WTC11 (cell line): Measurements from ENCODE around the gene CDH18. TPM values are rescaled to one million over a fixed set of nuclear protein-coding genes. Genes with fewer than 3 reads are reported as not detected.

Experiments used
- ATAC-seq: fragments of 200-7000 bp; cut with Tn5 transposase; 2 replicates; pipeline ENCODE4 v1.10.0; 2021; ENCODE audit warnings: mild to moderate bottlenecking, moderate library complexity
- CTCF ChIA-PET: fragments of 300-600 bp; sonication (Branson Sonifier 250); formaldehyde crosslinking; loops from one replicate; lab custom pipeline; 2021; ENCODE audit warnings: antibody characterized with exemption; lab: Charles Lee
- POLR2A ChIA-PET: fragments of 350-600 bp; sonication (Branson Sonifier 250); formaldehyde crosslinking; loops from one replicate; lab custom pipeline; 2021; ENCODE audit warnings: antibody characterized with exemption; lab: Charles Lee
- DNase-seq: peaks from one replicate; pipeline ENCODE4 v3.0.0; 2021; ENCODE audit warnings: low spot score
- H3K27ac Mint-ChIP-seq: 2 replicates; pipeline ENCODE4 v1.8.0; 2021; ENCODE audit warnings: mixed read lengths
- H3K27me3 Mint-ChIP-seq: 2 replicates; pipeline ENCODE4 v1.8.0; 2021; ENCODE audit warnings: low read depth, mild to moderate bottlenecking, moderate library complexity, mixed read lengths
- H3K36me3 Mint-ChIP-seq: 2 replicates; pipeline ENCODE4 v1.8.0; 2021; ENCODE audit warnings: mixed read lengths
- H3K4me1 Mint-ChIP-seq: 2 replicates; pipeline ENCODE4 v1.8.0; 2022; ENCODE audit warnings: mixed read lengths
- H3K4me3 Mint-ChIP-seq: 2 replicates; pipeline ENCODE4 v1.8.0; 2021; ENCODE audit warnings: mild to moderate bottlenecking, moderate library complexity, mixed read lengths
- H3K9me3 Mint-ChIP-seq: 2 replicates; pipeline ENCODE4 v1.8.0; 2021; ENCODE audit warnings: mixed read lengths
- AR ChIP-seq: fragments of 250-450 bp; sonication (Bioruptor Pico); IDR thresholded peaks from 2 replicates; pipeline ENCODE4 v1.9.0; 2021; ENCODE audit warnings: mild to moderate bottlenecking
- ATF6 ChIP-seq: sonication (generic); formaldehyde crosslinking; IDR thresholded peaks from 2 replicates; pipeline ENCODE4 v1.8.1; 2023; ENCODE audit warnings: mild to moderate bottlenecking, missing genetic modification reagents
- CREB1 ChIP-seq: sonication (generic); formaldehyde crosslinking; IDR thresholded peaks from 2 replicates; pipeline ENCODE4 v1.8.0; 2023; ENCODE audit warnings: mild to moderate bottlenecking, missing genetic modification reagents
- CTCF ChIP-seq: fragments of 200-600 bp; IDR thresholded peaks from 2 replicates; pipeline ENCODE4 v1.8.0; 2022; ENCODE audit warnings: antibody characterized with exemption
- E2F4 ChIP-seq: sonication (generic); formaldehyde crosslinking; IDR thresholded peaks from 2 replicates; pipeline ENCODE4 v1.8.1; 2022; ENCODE audit warnings: low read depth, mild to moderate bottlenecking, moderate library complexity, missing genetic modification reagents, borderline replicate concordance
- EMX1 ChIP-seq: fragments of 250-450 bp; sonication (Bioruptor Pico); IDR thresholded peaks from 2 replicates; pipeline ENCODE4 v1.8.0; 2021; ENCODE audit warnings: mild to moderate bottlenecking
- FOXK1 ChIP-seq: sonication (generic); formaldehyde crosslinking; IDR thresholded peaks from 2 replicates; pipeline ENCODE4 v1.8.0; 2022; ENCODE audit warnings: mild to moderate bottlenecking, moderate library complexity, missing genetic modification reagents
- GABPB1 ChIP-seq: sonication (generic); formaldehyde crosslinking; IDR thresholded peaks from 2 replicates; pipeline ENCODE4 v1.8.1; 2023; ENCODE audit warnings: mild to moderate bottlenecking, missing genetic modification reagents
- GTF2I ChIP-seq: fragments of 250-450 bp; sonication (Bioruptor Pico); conservative IDR thresholded peaks from 2 replicates; pipeline ENCODE4 v1.4.0; 2021; ENCODE audit warnings: mild to moderate bottlenecking
- HMGA2 ChIP-seq: fragments of 250-450 bp; sonication (Bioruptor Pico); IDR thresholded peaks from 2 replicates; pipeline ENCODE4 v1.4.0; 2021; ENCODE audit warnings: mild to moderate bottlenecking, moderate library complexity
- IRF1 ChIP-seq: sonication (generic); formaldehyde crosslinking; IDR thresholded peaks from 2 replicates; pipeline ENCODE4 v1.8.0; 2023; ENCODE audit warnings: missing genetic modification reagents
- IRF2 ChIP-seq: sonication (generic); formaldehyde crosslinking; IDR thresholded peaks from 2 replicates; pipeline ENCODE4 v1.8.0; 2022; ENCODE audit warnings: low read depth, missing genetic modification reagents, borderline replicate concordance
- JUN ChIP-seq: sonication (generic); formaldehyde crosslinking; IDR thresholded peaks from 2 replicates; pipeline ENCODE4 v1.8.0; 2023; ENCODE audit warnings: mild to moderate bottlenecking, missing genetic modification reagents
- KAT7 ChIP-seq: sonication (generic); formaldehyde crosslinking; IDR thresholded peaks from 2 replicates; pipeline ENCODE4 v1.8.1; 2023; ENCODE audit warnings: missing genetic modification reagents, mild to moderate bottlenecking, borderline replicate concordance
- PREB ChIP-seq: sonication (generic); formaldehyde crosslinking; IDR thresholded peaks from 2 replicates; pipeline ENCODE4 v1.8.1; 2022; ENCODE audit warnings: mild to moderate bottlenecking, missing genetic modification reagents, moderate library complexity, borderline replicate concordance
- PRRX2 ChIP-seq: fragments of 250-450 bp; sonication (Bioruptor Pico); IDR thresholded peaks from 2 replicates; pipeline ENCODE4 v1.8.0; 2021; ENCODE audit warnings: mild to moderate bottlenecking
- RORB ChIP-seq: fragments of 250-450 bp; sonication (Bioruptor Pico); IDR thresholded peaks from 2 replicates; pipeline ENCODE4 v1.9.0; 2021; ENCODE audit warnings: mild to moderate bottlenecking
- ZNF121 ChIP-seq: sonication (generic); formaldehyde crosslinking; IDR thresholded peaks from 2 replicates; pipeline ENCODE4 v1.8.0; 2023; ENCODE audit warnings: missing genetic modification reagents
- ZNF232 ChIP-seq: sonication (generic); formaldehyde crosslinking; IDR thresholded peaks from 2 replicates; pipeline ENCODE4 v1.8.0; 2022; ENCODE audit warnings: mild to moderate bottlenecking, missing genetic modification reagents
- ZNF512 ChIP-seq: sonication (generic); formaldehyde crosslinking; IDR thresholded peaks from 2 replicates; pipeline ENCODE4 v1.8.1; 2022; ENCODE audit warnings: missing genetic modification reagents, borderline replicate concordance
- ZSCAN18 ChIP-seq: fragments of 250-450 bp; sonication (Bioruptor Pico); IDR thresholded peaks from 2 replicates; pipeline ENCODE4 v2.1.2; 2022; ENCODE audit warnings: mild to moderate bottlenecking, moderate library complexity
- total RNA-seq: library from RNA; stranded (reverse); gene quantifications from 3 replicates; pipeline ENCODE4 v1.2.3, GENCODE V29; 2021

Gene CDH18
- total RNA-seq, 1 experiment from 2014 or later, result 0.24 TPM

- DNase-seq (no peak), ATAC-seq (no peak)
- H3K4me1 Mint-ChIP-seq, result no peaks in the 10 kb centered on the region
- no peak overlapping the region for H3K27ac Mint-ChIP-seq
- H3K4me3 Mint-ChIP-seq, result no peak overlapping the region
- no peaks in the 10 kb centered on the region for H3K9me3 Mint-ChIP-seq
- H3K36me3 Mint-ChIP-seq, result no peaks in the 10 kb centered on the region
- TF ChIP-seq FOXK1 (CRISPR knock-in tag) (no peak), CTCF (no peak), KAT7 (CRISPR knock-in tag) (no peak), HMGA2 (CRISPR knock-in tag) (no peak), ATF6 (CRISPR knock-in tag) (no peak), E2F4 (CRISPR knock-in tag) (no peak), ZNF512 (no peak), PRRX2 (CRISPR knock-in tag) (no peak)
- ChIA-PET CTCF (no interaction called here), POLR2A (no interaction called here)
- no peaks in the 10 kb centered on the region; the same call in 1 of the 2 replicates for H3K27me3 Mint-ChIP-seq
Measured at GRCh38 chr5:19978476-19978875, 9.5 kb downstream of the CDH18 start.

- no peak overlapping the region for H3K27ac Mint-ChIP-seq
- no peaks in the 10 kb centered on the region; the same call in 1 of the 2 replicates for H3K27me3 Mint-ChIP-seq
- H3K9me3 Mint-ChIP-seq, result no peaks in the 10 kb centered on the region
- POLR2A ChIA-PET, result no interaction called here
- no peaks in the 10 kb centered on the region for H3K4me1 Mint-ChIP-seq
- no peak for DNase-seq
- CTCF ChIA-PET, result no interaction called here
- H3K4me3 Mint-ChIP-seq, result no peak overlapping the region
- H3K36me3 Mint-ChIP-seq, result no peaks in the 10 kb centered on the region
- ATAC-seq, result no peak
- no peak for TF ChIP-seq FOXK1 (CRISPR knock-in tag)
- no peak for TF ChIP-seq ZNF121 (CRISPR knock-in tag)
- no peak for TF ChIP-seq IRF1 (CRISPR knock-in tag)
- TF ChIP-seq IRF2 (CRISPR knock-in tag), result no peak
- no peak for TF ChIP-seq GTF2I (CRISPR knock-in tag)
- no peak for TF ChIP-seq HMGA2 (CRISPR knock-in tag)
- TF ChIP-seq RORB (CRISPR knock-in tag), result no peak
- TF ChIP-seq ZNF512, result no peak
- no peak for TF ChIP-seq PREB (CRISPR knock-in tag)
- TF ChIP-seq EMX1 (CRISPR knock-in tag), result no peak
- TF ChIP-seq ZNF232 (CRISPR knock-in tag), result no peak
- TF ChIP-seq GABPB1 (CRISPR knock-in tag), result no peak
- no peak for TF ChIP-seq ZSCAN18 (CRISPR knock-in tag)
- no peak for TF ChIP-seq AR (CRISPR knock-in tag)
- no peak for TF ChIP-seq CREB1 (CRISPR knock-in tag)
- no peak for TF ChIP-seq JUN (CRISPR knock-in tag)
Measured at GRCh38 chr5:19977099-19977498, 10.9 kb downstream of the CDH18 start.
